GM18873 (cell line): ENCODE measurements around the gene RARS1.

Source experiments
- ATAC-seq: cut with Tn5 transposase; IDR thresholded peaks from one replicate; pipeline ENCODE4 v1.9.1; 2021; ENCODE audit warnings: mild to moderate bottlenecking, moderate library complexity, moderate number of reproducible peaks; ENCODE audit not compliant: unreplicated experiment, low FRiP score

Gene RARS1

GRCh38 chr5:168552146-168552545, 65.9 kb downstream of the RARS1 start:
- ATAC-seq, result no peak

GRCh38 chr5:168553377-168554130, 67.3 kb downstream of the RARS1 start:
- ATAC-seq, result no peak

GRCh38 chr5:168557389-168557788, 71.1 kb downstream of the RARS1 start:
- no peak for ATAC-seq

- no peak for ATAC-seq
Measured at GRCh38 chr5:168562279-168562678, 76.0 kb downstream of the RARS1 start.

GRCh38 chr5:168563959-168564358, 77.7 kb downstream of the RARS1 start:
- ATAC-seq, result no peak

GRCh38 chr5:168568738-168569137, 82.5 kb downstream of the RARS1 start:
- no peak for ATAC-seq
